GM23248 (cell line): Measurements from ENCODE around the gene C9orf72.

Experiments used
- EZH2 ChIP-seq: fragments of 200-600 bp; sonication (generic); IDR thresholded peaks from 2 replicates; pipeline ENCODE4 v1.6.1; 2018; ENCODE audit warnings: antibody characterized with exemption, mild to moderate bottlenecking; ENCODE audit not compliant: insufficient read depth, poor library complexity, severe bottlenecking
- EZH2phosphoT487 ChIP-seq: fragments of 200-600 bp; sonication (generic); IDR thresholded peaks from 2 replicates; pipeline ENCODE4 v1.6.1; 2018; ENCODE audit warnings: antibody characterized with exemption, moderate library complexity, mild to moderate bottlenecking, low read depth; ENCODE audit not compliant: insufficient read depth

- TF ChIP-seq EZH2: no peak
- TF ChIP-seq EZH2phosphoT487: no peak
Observed at GRCh38 chr9:27504259-27504658, 69.0 kb downstream of the C9orf72 start.
